PFSK-1 (cell line): Measurements from ENCODE around the gene SLC39A8.

Source experiments
- FOXP2 ChIP-seq: optimal IDR thresholded peaks from 2 replicates; pipeline ENCODE3; 2011; ENCODE audit warnings: borderline replicate concordance, control low read depth, inconsistent platforms; ENCODE audit not compliant: insufficient read depth; ENCODE audit errors: extremely low read length, extremely low read depth
- POLR2AphosphoS5 ChIP-seq: IDR thresholded peaks from 2 replicates; pipeline ENCODE4 v1.6.1; 2012; ENCODE audit warnings: low read depth, mild to moderate bottlenecking, control low read depth, low read length, moderate library complexity
- REST ChIP-seq, 2 experiments: IDR thresholded peaks; 2 replicates each; pipeline versions ENCODE4 v1.6.1 to v1.8.0; 2011 to 2012; ENCODE audit warnings: low read depth in 2 of 2, low read length in 2 of 2, control low read depth in 1 of 2, inconsistent platforms in 1 of 2, mild to moderate bottlenecking in 1 of 2, moderate library complexity in 1 of 2; ENCODE audit not compliant: insufficient read depth in 1 of 2
- SIN3A ChIP-seq: IDR thresholded peaks from 2 replicates; pipeline ENCODE4 v1.6.1; 2012; ENCODE audit warnings: mild to moderate bottlenecking, low read length, moderate library complexity, borderline replicate concordance; ENCODE audit not compliant: insufficient read depth
- TAF1 ChIP-seq: IDR thresholded peaks from 2 replicates; pipeline ENCODE4 v1.6.1; 2012; ENCODE audit warnings: low read length, control low read depth, borderline replicate concordance; ENCODE audit not compliant: insufficient read depth

- no peak for TF ChIP-seq POLR2AphosphoS5
- no peak for TF ChIP-seq TAF1
- TF ChIP-seq FOXP2 = no peak
- TF ChIP-seq SIN3A = no peak
- no peak for TF ChIP-seq REST (IDR thresholded peaks at IDR 0.05; ENCODE audit: insufficient read depth in 1 of 2, low read depth in 2 of 2, low read length in 2 of 2)
Observed at GRCh38 chr4:102252171-102252570, 93.1 kb downstream of the SLC39A8 start.
